Spinal cord (tissue), 10 donors: Measurements from ENCODE around the gene RTP2. TPM values are rescaled to one million over a fixed set of nuclear protein-coding genes. Genes with fewer than 3 reads are reported as not detected.

Experiments
- DNase-seq, 6 donors: peaks; one replicate each; pipeline versions ENCODE4 v3.0.0 to v3.0.0-alpha.2; 2013 to 2015; ENCODE audit warnings: low spot score in 6 of 6, low read depth in 4 of 6
- H3K27ac ChIP-seq: one replicate; pipeline ENCODE4 v1.5.1; 2013; ENCODE audit warnings: low read depth, low read length, control low read depth
- H3K27me3 ChIP-seq: one replicate; pipeline ENCODE4 v1.6.1; 2013; ENCODE audit warnings: low read length; ENCODE audit not compliant: control insufficient read depth, insufficient read depth
- H3K36me3 ChIP-seq: one replicate; pipeline ENCODE4 v1.6.1; 2013; ENCODE audit warnings: low read length; ENCODE audit not compliant: control insufficient read depth, insufficient read depth
- H3K4me1 ChIP-seq: one replicate; pipeline ENCODE4 v1.6.1; 2013; ENCODE audit warnings: low read length; ENCODE audit not compliant: control insufficient read depth, insufficient read depth
- H3K4me3 ChIP-seq: one replicate; pipeline ENCODE4 v1.5.1; 2013; ENCODE audit warnings: low read depth, low read length, control low read depth
- H3K9me3 ChIP-seq: one replicate; pipeline ENCODE4 v1.6.1; 2013; ENCODE audit warnings: low read length; ENCODE audit not compliant: control insufficient read depth, insufficient read depth
- WGBS: methylation state at CpG from one replicate; pipeline ENCODE4 v1.1.5; 2013; ENCODE audit warnings: missing lambda C conversion rate; ENCODE audit not compliant: insufficient coverage; 5-methylcytosine and 5-hydroxymethylcytosine counted together
- polyA plus RNA-seq, 2 donors: library from polyadenylated mRNA; unstranded; fragments of 120-200 nt; gene quantifications; one replicate each; pipeline ENCODE4 v1.2.1, GENCODE V29; 2013; ENCODE audit not compliant: insufficient read length in 2 of 2
- total RNA-seq, 2 donors: library from RNA; depleted of rRNA in 1 of 2; stranded (reverse); fragments of 120-200 nt in 1 of 2; fragments of >200 nt in 1 of 2; gene quantifications; one replicate each; pipeline versions ENCODE4 v1.2.3 to v1.2.4, GENCODE V29; 2013 to 2014
- donor health status: healthy.

Gene RTP2
- total and polyA plus RNA-seq, 4 donors: not detected

DNA sequence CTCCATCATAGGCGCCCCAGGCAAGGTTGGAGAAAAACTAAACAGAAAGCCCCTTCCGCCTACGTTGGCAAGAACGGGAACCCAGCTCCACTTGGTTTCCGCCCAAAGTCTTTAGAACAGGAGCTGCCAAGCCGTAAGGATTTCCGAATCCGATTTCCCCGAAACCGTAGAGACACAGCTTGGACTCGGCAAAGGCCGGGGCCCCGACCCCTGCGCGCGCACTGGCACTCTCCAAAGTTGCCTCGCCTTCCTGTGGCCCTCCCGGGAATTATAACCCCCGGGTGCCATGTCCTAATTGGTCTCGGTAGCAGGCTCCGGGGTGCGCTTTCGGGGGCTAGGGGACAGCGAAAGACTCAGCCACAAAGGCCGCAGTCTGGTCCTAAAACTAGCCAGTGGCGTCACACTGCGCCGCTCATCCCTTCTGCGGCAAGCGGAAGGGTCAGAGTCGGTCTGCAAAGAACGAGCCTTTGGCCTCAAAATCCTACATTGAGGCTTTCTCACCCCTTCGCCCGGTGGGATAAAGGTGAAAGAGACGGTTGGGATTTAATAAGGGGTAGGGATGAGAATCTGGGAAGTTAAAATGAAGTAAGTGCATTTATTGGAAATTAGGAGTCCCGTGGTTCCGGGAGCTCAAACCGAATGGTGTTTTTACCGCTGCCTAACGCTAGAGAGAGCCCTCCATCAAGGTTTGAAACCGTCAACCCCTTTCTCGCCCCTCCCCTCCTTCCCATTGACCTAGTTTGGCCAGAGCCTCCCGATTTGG is 36.2 kb upstream of the RTP2 start:
- peak in 5 of 6 donors; percentile 90 to 97 (median 94) for DNase-seq
- Histone ChIP-seq H3K9me3 (no peaks in the 10 kb centered on the region), H3K27me3 (peaks cover 8% of the 10 kb centered on the region), H3K36me3 (peaks cover under 1% of the 10 kb centered on the region), H3K4me1 (peaks cover 59% of the 10 kb centered on the region), H3K27ac (peak overlapping the region; percentile 99), H3K4me3 (peak overlapping the region; percentile 83)
- under 1% methylated on average over 37 of the region's 43 CpGs for WGBS

DNA sequence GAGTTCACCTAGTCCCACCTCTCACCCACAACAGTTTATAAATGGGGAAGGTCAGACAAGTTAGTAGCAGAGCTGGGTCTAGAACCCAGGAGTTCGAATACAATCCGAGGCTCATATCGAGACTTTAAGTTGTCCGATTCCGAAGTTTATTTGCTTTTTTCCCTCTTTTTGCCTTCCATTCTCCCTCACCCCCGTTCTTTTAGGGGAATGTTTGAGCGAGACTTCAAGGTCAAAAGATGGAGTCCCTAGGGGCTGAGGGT is 35.6 kb upstream of the RTP2 start:
- WGBS: no CpG with 5 or more reads among the region's 7 CpGs
- DNase-seq: no peak
- Histone ChIP-seq H3K9me3 (no peaks in the 10 kb centered on the region), H3K36me3 (peaks cover 5% of the 10 kb centered on the region), H3K4me3 (peak overlapping the region; percentile 83), H3K27me3 (peaks cover 8% of the 10 kb centered on the region), H3K4me1 (peaks cover 59% of the 10 kb centered on the region), H3K27ac (peak overlapping the region; percentile 99)

DNA sequence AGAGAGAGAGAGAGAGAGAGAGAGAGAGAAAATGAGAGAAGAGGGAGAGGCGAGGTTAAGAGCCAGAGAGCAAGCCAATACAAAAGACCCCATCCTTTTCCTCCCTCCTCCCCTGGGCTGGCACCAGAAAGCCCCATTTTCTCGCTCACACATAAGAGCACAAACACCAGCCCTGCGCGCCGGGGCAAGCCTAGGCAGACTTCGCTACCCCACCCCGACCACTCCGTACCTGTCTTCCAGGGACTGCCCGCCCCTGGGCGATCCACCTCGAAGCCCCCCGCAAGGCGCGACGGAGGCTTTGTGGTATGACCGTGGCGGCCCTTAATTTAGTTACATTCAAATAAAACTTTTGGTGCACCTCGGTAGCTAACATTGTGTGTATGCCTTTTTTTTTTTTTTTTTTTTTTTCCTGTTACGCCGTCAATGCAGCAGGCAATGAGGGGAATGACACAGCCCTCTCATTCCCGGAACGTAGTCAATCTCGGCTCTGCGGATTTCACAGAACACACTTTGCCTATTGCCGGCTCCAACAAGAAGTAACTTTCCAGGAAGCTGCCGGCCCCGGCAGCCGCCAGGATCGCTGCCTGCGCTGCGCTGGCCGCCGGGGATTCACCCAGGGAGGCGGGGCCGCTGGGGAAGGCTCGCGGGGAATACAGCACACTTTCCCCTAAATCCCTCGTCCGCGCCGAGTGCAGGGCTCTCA is 35.2 kb upstream of the RTP2 start:
- Histone ChIP-seq H3K9me3 (no peaks in the 10 kb centered on the region), H3K4me1 (peaks cover 57% of the 10 kb centered on the region), H3K36me3 (peaks cover 5% of the 10 kb centered on the region), H3K27ac (peak overlapping the region; percentile 99), H3K27me3 (peaks cover 6% of the 10 kb centered on the region), H3K4me3 (peak overlapping the region; percentile 83)
- peak in 3 of 6 donors; percentile 56 to 78 (median 77) for DNase-seq
- under 1% methylated on average over 28 of the region's 41 CpGs for WGBS

DNA sequence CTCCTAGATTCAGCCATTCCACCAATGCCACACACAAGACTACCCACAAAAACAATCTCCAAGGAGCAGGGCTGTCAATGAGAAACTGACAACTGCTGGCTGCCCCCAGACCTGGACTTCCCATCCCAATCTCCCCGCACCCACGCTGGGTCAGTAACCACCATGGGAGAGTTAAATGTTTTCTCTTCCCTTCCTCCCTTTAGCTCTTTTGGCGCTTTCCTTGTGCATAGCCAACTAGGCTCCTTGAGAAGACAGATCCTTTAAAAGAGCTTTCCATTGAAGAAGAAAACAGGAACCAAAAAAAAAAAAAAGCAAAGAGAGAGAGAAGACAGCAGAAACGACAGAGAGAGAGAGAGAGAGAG is 34.6 kb upstream of the RTP2 start:
- Histone ChIP-seq H3K4me1 (peaks cover 52% of the 10 kb centered on the region), H3K27me3 (peaks cover 6% of the 10 kb centered on the region), H3K36me3 (peaks cover 5% of the 10 kb centered on the region), H3K27ac (no peak overlapping the region), H3K9me3 (no peaks in the 10 kb centered on the region), H3K4me3 (peak overlapping the region; percentile 83)
- peak in 1 of 6 donors; percentile 62 for DNase-seq
- no CpG with 5 or more reads among the region's 4 CpGs for WGBS

DNA sequence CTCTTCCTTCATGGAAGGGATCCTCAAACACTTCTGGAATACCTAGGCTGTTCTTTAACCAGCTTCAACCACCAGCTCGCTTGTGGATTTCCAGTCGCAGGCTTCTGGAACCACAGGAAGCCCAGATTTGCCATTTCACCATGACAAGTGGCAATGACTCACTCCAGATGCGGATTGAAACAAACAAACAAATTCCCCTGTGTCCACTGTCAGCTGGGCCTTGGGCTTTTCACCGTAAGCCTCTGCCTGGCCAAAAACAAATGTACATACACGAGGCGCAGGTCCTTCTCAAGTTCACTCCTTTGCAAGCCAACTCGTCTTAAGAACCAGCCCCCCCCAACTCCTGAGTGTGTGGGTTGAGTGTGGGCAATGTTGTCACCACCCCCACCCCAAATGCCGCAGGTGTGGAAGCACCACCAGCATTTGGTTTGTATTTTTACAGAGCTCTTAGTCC is 34.1 kb upstream of the RTP2 start:
- Histone ChIP-seq H3K4me3 (no peak overlapping the region), H3K27ac (no peak overlapping the region), H3K9me3 (no peaks in the 10 kb centered on the region), H3K27me3 (peaks cover 6% of the 10 kb centered on the region), H3K36me3 (peaks cover 9% of the 10 kb centered on the region), H3K4me1 (peaks cover 47% of the 10 kb centered on the region)
- 83% methylated on average over 3 of the region's 8 CpGs for WGBS
- no peak for DNase-seq

DNA sequence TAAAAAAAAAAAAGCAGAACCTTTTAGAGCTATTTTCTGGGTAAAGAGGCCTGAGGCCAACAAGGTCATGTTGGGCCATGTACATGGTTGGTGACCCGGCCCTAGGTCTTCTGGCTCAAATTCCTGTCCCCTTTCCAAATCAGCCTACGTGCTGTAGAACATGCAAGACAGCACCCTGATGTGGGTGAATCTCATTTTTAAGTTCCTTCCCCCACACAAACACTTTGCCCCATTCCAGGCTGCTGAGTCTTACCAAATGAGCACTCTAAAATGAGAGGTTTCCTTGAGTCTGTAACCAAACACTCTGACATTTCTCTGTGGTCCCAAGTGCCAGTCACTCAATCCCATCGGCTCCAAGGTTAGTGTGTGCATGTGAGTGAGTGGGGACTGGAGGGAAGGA is 33.5 kb upstream of the RTP2 start:
- 84% methylated on average over 2 of the region's 3 CpGs for WGBS
- Histone ChIP-seq H3K4me1 (peaks cover 43% of the 10 kb centered on the region), H3K36me3 (peaks cover 11% of the 10 kb centered on the region), H3K27ac (no peak overlapping the region), H3K9me3 (no peaks in the 10 kb centered on the region), H3K27me3 (peaks cover 6% of the 10 kb centered on the region), H3K4me3 (no peak overlapping the region)
- no peak for DNase-seq

DNA sequence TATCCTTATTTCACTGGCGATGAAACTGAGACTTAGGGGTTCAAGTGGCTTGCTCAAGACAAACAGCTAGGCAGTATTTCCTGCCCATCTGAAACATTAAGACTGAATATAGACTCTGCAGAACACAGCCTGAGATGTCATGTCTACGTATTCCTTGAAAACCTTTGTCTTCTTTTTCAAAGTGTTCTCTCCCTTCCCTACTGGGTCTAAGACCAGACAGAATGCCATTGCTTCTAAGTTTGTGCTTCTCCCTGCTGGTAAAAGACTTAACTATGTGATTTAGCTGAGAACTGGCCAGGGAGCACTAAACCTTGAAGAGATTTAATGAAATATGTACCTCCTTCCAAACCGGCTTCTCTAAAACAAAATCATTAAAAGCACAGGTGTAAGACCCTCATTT is 33.0 kb upstream of the RTP2 start:
- DNase-seq: peak in 1 of 6 donors; percentile 16
- WGBS: 73% methylated on average over 2 of the region's 3 CpGs
- Histone ChIP-seq H3K4me3 (no peak overlapping the region), H3K27me3 (peaks cover 4% of the 10 kb centered on the region), H3K4me1 (peaks cover 39% of the 10 kb centered on the region), H3K36me3 (peaks cover 11% of the 10 kb centered on the region), H3K9me3 (no peaks in the 10 kb centered on the region), H3K27ac (no peak overlapping the region)

DNA sequence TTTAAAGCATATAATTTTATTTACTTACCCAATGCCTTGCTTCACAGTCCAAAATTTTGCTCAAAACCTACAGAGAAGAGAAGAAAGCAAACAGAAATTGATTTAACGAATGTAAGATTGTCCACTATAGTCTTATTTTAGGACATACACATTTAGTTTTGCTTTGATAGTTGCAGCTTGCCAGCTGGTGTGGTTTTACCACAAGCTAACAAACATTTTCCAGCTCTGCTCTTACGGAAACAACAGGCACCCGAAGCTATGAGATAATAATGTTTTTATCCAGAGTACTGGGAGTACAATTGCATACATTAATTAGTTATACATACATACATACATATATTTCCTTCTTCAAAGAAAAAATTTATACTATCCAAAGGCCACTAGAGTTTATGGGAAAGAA is 32.5 kb upstream of the RTP2 start:
- DNase-seq: no peak
- Histone ChIP-seq H3K36me3 (peaks cover 13% of the 10 kb centered on the region), H3K9me3 (no peaks in the 10 kb centered on the region), H3K4me1 (peaks cover 33% of the 10 kb centered on the region), H3K4me3 (no peak overlapping the region), H3K27ac (no peak overlapping the region), H3K27me3 (peaks cover 4% of the 10 kb centered on the region)
- no CpG with 5 or more reads among the region's 3 CpGs for WGBS

DNA sequence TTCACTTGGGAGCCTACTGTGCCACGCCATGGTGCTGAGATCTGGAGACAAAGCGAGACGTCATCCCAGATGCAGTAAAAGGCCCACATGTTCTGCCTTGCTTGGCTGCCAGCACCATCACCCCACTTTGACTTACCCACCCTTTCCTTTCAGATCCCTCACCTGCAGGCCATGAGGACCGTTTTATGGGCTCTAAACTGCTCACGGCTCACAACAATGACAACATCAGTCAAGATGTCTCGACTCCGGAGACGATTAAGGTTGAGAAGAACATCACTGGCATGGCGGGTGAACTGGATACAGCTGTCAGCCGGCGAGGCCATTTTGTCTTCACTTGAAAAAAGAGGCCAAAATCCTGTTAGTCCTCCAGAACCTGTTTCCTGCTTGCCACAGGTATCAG is 31.0 kb upstream of the RTP2 start:
- 84% methylated on average over 11 of the region's 11 CpGs for WGBS
- H3K4me3 ChIP-seq: no peak overlapping the region
- no peak for DNase-seq
- peaks cover 21% of the 10 kb centered on the region for H3K4me1 ChIP-seq
- H3K36me3 ChIP-seq: peaks cover 28% of the 10 kb centered on the region
- H3K9me3 ChIP-seq: no peaks in the 10 kb centered on the region
- H3K27ac ChIP-seq: no peak overlapping the region
- H3K27me3 ChIP-seq: peaks cover 4% of the 10 kb centered on the region

DNA sequence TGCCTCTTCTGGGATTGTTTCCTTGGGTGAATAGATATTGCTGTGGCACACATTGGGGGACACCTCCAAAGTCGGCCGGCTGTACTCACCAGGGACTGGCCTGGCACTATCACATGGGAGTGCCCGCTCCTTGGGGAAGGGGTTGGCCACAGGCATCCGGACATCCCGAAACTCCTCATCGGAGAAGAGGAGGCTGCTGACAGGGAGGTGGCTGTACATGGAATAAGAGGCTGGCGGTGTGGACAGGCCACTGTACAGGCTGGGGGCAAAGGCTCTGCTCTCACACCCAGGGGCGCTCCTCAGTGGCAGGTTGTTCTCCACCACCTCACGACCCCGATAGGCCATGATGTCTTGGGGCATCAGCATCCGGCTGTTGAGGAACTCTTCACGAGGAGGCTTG is 27.2 kb upstream of the RTP2 start:
- no peak overlapping the region for H3K4me3 ChIP-seq
- 97% methylated on average over 12 of the region's 12 CpGs for WGBS
- H3K27ac ChIP-seq: no peak overlapping the region
- H3K4me1 ChIP-seq: no peaks in the 10 kb centered on the region
- no peaks in the 10 kb centered on the region for H3K27me3 ChIP-seq
- H3K9me3 ChIP-seq: no peaks in the 10 kb centered on the region
- DNase-seq: no peak
- peaks cover 57% of the 10 kb centered on the region for H3K36me3 ChIP-seq
